Retinal pigment epithelial cell (primary cell): ENCODE data around the gene OR2T10.

Experiments used
- DNase-seq: peaks from one replicate; pipeline ENCODE4 v3.0.0-alpha.2; 2010; ENCODE audit warnings: low read depth
- H3K4me3 ChIP-seq: 2 replicates; pipeline ENCODE4 v1.5.1; 2011; ENCODE audit warnings: mild to moderate bottlenecking, low read length, control low read depth, moderate library complexity
- CTCF ChIP-seq: conservative IDR thresholded peaks from 2 replicates; pipeline ENCODE4 v1.5.1; 2011; ENCODE audit warnings: low read depth, low read length, control low read depth, inconsistent platforms

Gene OR2T10

GRCh38 chr1:248613742-248614141 is 16.2 kb upstream of the OR2T10 start:
- no peak overlapping the region for H3K4me3 ChIP-seq
- DNase-seq = no peak
- no peak for TF ChIP-seq CTCF

- TF ChIP-seq CTCF = no peak
- no peak overlapping the region for H3K4me3 ChIP-seq
- DNase-seq = no peak
Measured at GRCh38 chr1:248611883-248612414, 14.4 kb upstream of the OR2T10 start.

GRCh38 chr1:248610301-248610700 is 12.8 kb upstream of the OR2T10 start:
- no peak for DNase-seq
- TF ChIP-seq CTCF = no peak

GRCh38 chr1:248599396-248599795 is 1.9 kb upstream of the OR2T10 start:
- H3K4me3 ChIP-seq = no peak overlapping the region
- TF ChIP-seq CTCF = no peak
- DNase-seq = no peak

More at GRCh38 chr1:248610301-248610700, 12.8 kb upstream of the OR2T10 start:
- H3K4me3 ChIP-seq = no peak overlapping the region

GRCh38 chr1:248596615-248597014 is 885 bp downstream of the OR2T10 start:
- no peak for DNase-seq
- no peak for TF ChIP-seq CTCF
- no peak overlapping the region for H3K4me3 ChIP-seq

GRCh38 chr1:248593226-248593625 is 4.3 kb downstream of the OR2T10 start:
- no peak for DNase-seq
- no peak overlapping the region for H3K4me3 ChIP-seq
- no peak for TF ChIP-seq CTCF

GRCh38 chr1:248592655-248593054 is 4.8 kb downstream of the OR2T10 start:
- TF ChIP-seq CTCF = no peak
- no peak for DNase-seq

More at GRCh38 chr1:248592655-248593054, 4.8 kb downstream of the OR2T10 start:
- H3K4me3 ChIP-seq = no peak overlapping the region
